GM12878 (cell line): ENCODE measurements around the gene SEMA7A. TPM values are rescaled to one million over a fixed set of nuclear protein-coding genes. Genes with fewer than 3 reads are reported as not detected.

Source experiments
- ATAC-seq: fragments of 200-7000 bp; cut with Tn5 transposase; 3 replicates; pipeline ENCODE4 v1.9.1; 2020; ENCODE audit warnings: mild to moderate bottlenecking, moderate library complexity
- BruUV-seq: library from RNA; stranded (reverse); fragments of 400-500 nt; replicated peaks from 2 replicates; lab custom pipeline; 2021; lab: Mats Ljungman, UMichigan
- CTCF ChIA-PET: fragments of 300-600 bp; sonication (Branson Sonifier 250); formaldehyde crosslinking; extraction: SDS; loops from one replicate; lab custom pipeline; 2021; ENCODE audit warnings: inconsistent platforms; lab: Yijun Ruan, JAX
- POLR2A ChIA-PET: fragments of 350-600 bp; formaldehyde crosslinking; extraction: SDS; loops from one replicate; lab custom pipeline; 2021; ENCODE audit warnings: inconsistent platforms; lab: Charles Lee
- RAD21 ChIA-PET: fragments of 300-600 bp; sonication (Branson Sonifier 250); formaldehyde crosslinking; loops from one replicate; lab custom pipeline; 2023; ENCODE audit warnings: antibody characterized with exemption; ENCODE audit not compliant: unreplicated experiment; lab: Charles Lee
- SMC1A ChIA-PET: fragments of 300-600 bp; sonication (Branson Sonifier 250); formaldehyde crosslinking; loops from one replicate; lab custom pipeline; 2023; ENCODE audit not compliant: unreplicated experiment, uncharacterized antibody; lab: Charles Lee
- DNase-seq: peaks from one replicate; pipeline ENCODE4 v3.0.0-alpha.2; 2011; ENCODE audit warnings: low read depth, low spot score
- FAIRE-seq: peaks from 3 replicates; lab custom pipeline; 2011; peaks lifted over from hg19 to GRCh38; lab: Jason Lieb, UNC
- H2AFZ ChIP-seq: 2 replicates; pipeline ENCODE4 v1.6.0; 2011; ENCODE audit warnings: low read depth, low read length, control low read depth; ENCODE audit not compliant: control insufficient read depth
- H3K27ac ChIP-seq: 2 replicates; pipeline ENCODE4 v1.5.1; 2011; ENCODE audit warnings: control low read depth; ENCODE audit not compliant: control insufficient read depth, insufficient read depth
- H3K27me3 ChIP-seq, 2 experiments: replicated peaks in 1 of 2; 2 replicates each; pipeline versions ENCODE4 v1.6.0 to v1.6.1; 2011; ENCODE audit warnings: low read length in 1 of 2; ENCODE audit not compliant: control insufficient read depth in 2 of 2, insufficient read depth in 2 of 2
- H3K36me3 ChIP-seq, 2 experiments: 2 replicates each; pipeline ENCODE4 v1.5.1; 2011; ENCODE audit warnings: low read length in 1 of 2; ENCODE audit not compliant: control insufficient read depth in 2 of 2, insufficient read depth in 2 of 2
- H3K4me1 ChIP-seq: 2 replicates; pipeline ENCODE4 v1.6.1; 2011; ENCODE audit warnings: mild to moderate bottlenecking, low read length, moderate library complexity, mixed read lengths; ENCODE audit not compliant: control insufficient read depth, insufficient read depth
- H3K4me2 ChIP-seq: 2 replicates; pipeline ENCODE4 v1.6.0; 2011; ENCODE audit warnings: control low read depth; ENCODE audit not compliant: control insufficient read depth, insufficient read depth
- H3K4me3 ChIP-seq: fragments of 200-600 bp; sonication (generic); 2 replicates; pipeline ENCODE4 v1.5.1; 2016
- H3K79me2 ChIP-seq: 2 replicates; pipeline ENCODE4 v1.6.0; 2011; ENCODE audit warnings: low read length; ENCODE audit not compliant: control insufficient read depth, insufficient read depth
- H3K9ac ChIP-seq: 2 replicates; pipeline ENCODE4 v1.8.0; 2011; ENCODE audit warnings: low read length, control low read depth, mixed read lengths; ENCODE audit not compliant: control insufficient read depth, insufficient read depth
- H3K9me3 ChIP-seq: replicated peaks from 3 replicates; pipeline ENCODE4 v1.5.1; 2011; ENCODE audit warnings: mild to moderate bottlenecking, low read length; ENCODE audit not compliant: control insufficient read depth, insufficient read depth
- H4K20me1 ChIP-seq: 2 replicates; pipeline ENCODE4 v1.6.0; 2011; ENCODE audit not compliant: control insufficient read depth, insufficient read depth
- CBX3 ChIP-seq: fragments of 200-600 bp; sonication (generic); IDR thresholded peaks from 2 replicates; pipeline ENCODE4 v1.6.1; 2016; ENCODE audit warnings: low read depth, borderline replicate concordance
- CREB1 ChIP-seq: IDR thresholded peaks from 2 replicates; pipeline ENCODE4 v1.6.1; 2012; ENCODE audit warnings: low read depth, mild to moderate bottlenecking, inconsistent platforms
- EZH2 ChIP-seq: IDR thresholded peaks from 2 replicates; pipeline ENCODE4 v1.6.1; 2012; ENCODE audit warnings: low read depth, mild to moderate bottlenecking, control low read depth, inconsistent platforms, low read length, borderline replicate concordance; ENCODE audit not compliant: control insufficient read depth
- NFIC ChIP-seq: IDR thresholded peaks from 2 replicates; pipeline ENCODE4 v1.6.1; 2012; ENCODE audit warnings: low read depth, mild to moderate bottlenecking, inconsistent platforms, low read length, moderate library complexity
- NRF1 ChIP-seq: conservative IDR thresholded peaks from 2 replicates; pipeline ENCODE4 v1.6.1; 2011; ENCODE audit warnings: mild to moderate bottlenecking, low read depth, low read length, improper control_type of control experiment
- PAX5 ChIP-seq: IDR thresholded peaks from 2 replicates; pipeline ENCODE4 v1.6.1; 2011; ENCODE audit warnings: low read depth, low read length, borderline replicate concordance
- STAT3 ChIP-seq: IDR thresholded peaks from 2 replicates; pipeline ENCODE4 v1.6.1; 2011; ENCODE audit warnings: low read depth, low read length, improper control_type of control experiment
- SUZ12 ChIP-seq: fragments of 200-600 bp; sonication (generic); IDR thresholded peaks from one replicate; pipeline ENCODE4 v1.6.1; 2018; ENCODE audit warnings: antibody characterized with exemption, mild to moderate bottlenecking; ENCODE audit not compliant: unreplicated experiment
- USF2 ChIP-seq: IDR thresholded peaks from 2 replicates; pipeline ENCODE4 v1.6.1; 2011; ENCODE audit warnings: low read depth, low read length, improper control_type of control experiment, borderline replicate concordance
- ZNF384 ChIP-seq: IDR thresholded peaks from 2 replicates; pipeline ENCODE4 v1.6.1; 2012; ENCODE audit warnings: low read depth, mild to moderate bottlenecking, low read length, improper control_type of control experiment, borderline replicate concordance
- WGBS: methylation state at CpG from one replicate; pipeline ENCODE4 v1.1.6; 2016; ENCODE audit warnings: low lambda C conversion rate; ENCODE audit not compliant: insufficient replicate concordance, insufficient coverage; ENCODE audit errors: missing lambda C conversion rate; 5-methylcytosine and 5-hydroxymethylcytosine counted together
- in situ Hi-C: fragments of 300-500 bp; cut with MboI; formaldehyde crosslinking; loops from 9 replicates; pipeline ENCODE4 v1.14.3; 2018; ENCODE audit warnings: mixed read lengths
- intact Hi-C: fragments of 100-400 bp; cut with micrococcal nuclease; formaldehyde crosslinking; loops from one replicate; pipeline ENCODE4 v1.14.2; 2022; ENCODE audit not compliant: unreplicated experiment
- polyA plus RNA-seq, 11 experiments: library from polyadenylated mRNA; depleted of rRNA in 4 of 11; unstranded in 6 of 11; stranded (reverse) in 5 of 11; fragments of >200 nt; fragmentation: Nextera tagmentation in 4 of 11; fragmentation: Illumina TruSeq in 1 of 11; extraction: Ambion mirVana in 4 of 11; extraction: Trizol in 1 of 11; gene quantifications; 1 replicate in 1 of 11; 2 replicates in 10 of 11; pipeline versions ENCODE4 v1.2.1 to v1.2.3, GENCODE V29; 2011 to 2016; ENCODE audit warnings: inconsistent platforms in 2 of 11, missing spikeins in 2 of 11, low read depth in 1 of 11
- total RNA-seq, 4 experiments: library from RNA; depleted of rRNA in 3 of 4; stranded (reverse); fragments of >200 nt in 3 of 4; fragmentation: Illumina TruSeq in 1 of 4; extraction: Trizol in 1 of 4; gene quantifications; 2 replicates each; pipeline versions ENCODE4 v1.2.1 to v1.2.3, GENCODE V29; 2013 to 2021
- TF ChIP-seq, protein P1 (sequence below): fragments of 450-650 bp; conservative IDR thresholded peaks from 2 replicates; pipeline ENCODE4 v1.6.1; 2017; ENCODE audit warnings: mild to moderate bottlenecking, moderate library complexity

SEMA7A gene
- total and polyA plus RNA-seq, 10 of the 15 experiments (the other 5 are each of a cell fraction or from before 2014, with no cell fraction given), result 0.08 to 112 (median 53.5) TPM

DNA sequence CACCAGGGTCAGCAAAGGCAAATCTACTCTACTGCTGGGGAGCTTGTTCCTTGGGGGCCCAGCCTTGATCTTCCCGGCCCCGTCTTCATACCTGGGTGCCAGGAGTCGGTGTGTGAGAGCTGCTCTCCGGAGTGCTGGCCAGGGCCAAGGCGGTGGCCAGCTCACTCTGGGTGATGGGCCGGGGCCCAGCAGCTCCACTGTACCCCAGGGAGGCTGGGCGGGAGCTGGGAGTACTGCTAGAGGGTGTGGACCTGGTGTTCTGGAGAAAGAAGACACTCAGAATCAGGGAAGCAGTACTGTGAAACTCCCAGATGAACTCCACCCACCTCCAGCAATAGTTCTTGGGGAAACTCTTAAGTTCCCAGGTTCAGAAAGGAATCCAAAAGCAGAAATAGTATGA is 15.3 kb upstream of the SEMA7A start:
- no peak for ATAC-seq
- ChIA-PET RAD21 (interaction anchor here (1.3 kb wide), 1 partner anchor 10 kb away, joined by 5 read pairs; no protein-coding TSS in a partner anchor), SMC1A (interaction anchor here (0.6 to 25.4 kb wide), 4 partner anchors 9 to 70 kb away, joined by 3 to 544 read pairs (median 6); no protein-coding TSS in a partner anchor), POLR2A (no interaction called here), CTCF (interaction anchor here (1.4 to 1.8 kb wide), 2 partner anchors 11 to 40 kb away, joined by 4 to 7 read pairs; partner anchors contain the start of gene UBL7)
- Histone ChIP-seq H4K20me1 (no peaks in the 10 kb centered on the region), H3K9me3 (no peaks in the 10 kb centered on the region), H3K79me2 (peaks cover 8% of the 10 kb centered on the region; the same call in 1 of the 2 replicates), H3K4me3 (no peak overlapping the region), H3K27ac (no peak overlapping the region), H3K27me3 (no peaks in the 10 kb centered on the region), H3K4me2 (no peak overlapping the region), H2AFZ (no peak overlapping the region), H3K4me1 (peaks cover 10% of the 10 kb centered on the region), H3K36me3 (peaks cover 44 to 64% of the 10 kb centered on the region in 2 experiments), H3K9ac (no peak overlapping the region)
- BruUV-seq, result no TSS peak
- in situ Hi-C loops (no loop called here), intact Hi-C loops (no loop called here)
- FAIRE-seq, result no peak
- DNase-seq, result no peak
- TF ChIP-seq SUZ12 (no peak), STAT3 (no peak)
- WGBS, result 90% methylated on average over 7 of the region's 7 CpGs

GRCh38 chr15:74445816-74446763 is 12.3 kb upstream of the SEMA7A start:
- ChIA-PET RAD21 (interaction anchor here (0.8 to 1.1 kb wide), 2 partner anchors 70 to 450 kb away, joined by 3 read pairs; no protein-coding TSS in a partner anchor), CTCF (interaction anchor here (1.7 to 22.3 kb wide), 2 partner anchors 12 to 69 kb away, joined by 4 to 655 read pairs; partner anchors contain the start of genes CYP11A1 and SEMA7A), POLR2A (interaction anchor here (1.1 kb wide), 1 partner anchor 12 kb away, joined by 4 read pairs; no protein-coding TSS in a partner anchor), SMC1A (interaction anchor here (1.1 to 25.4 kb wide), 2 partner anchors 13 to 65 kb away, joined by 3 to 544 read pairs; no protein-coding TSS in a partner anchor)
- intact Hi-C loops, result no loop called here
- FAIRE-seq (no peak), ATAC-seq (no peak), DNase-seq (no peak)
- Histone ChIP-seq H4K20me1 (no peaks in the 10 kb centered on the region), H3K4me1 (no peaks in the 10 kb centered on the region), H2AFZ (no peak overlapping the region), H3K79me2 (no peaks in the 10 kb centered on the region), H3K27me3 (no peaks in the 10 kb centered on the region), H3K4me2 (no peak overlapping the region), H3K9me3 (no peaks in the 10 kb centered on the region), H3K9ac (no peak overlapping the region), H3K4me3 (no peak overlapping the region), H3K36me3 (peaks cover 34 to 42% of the 10 kb centered on the region in 2 experiments), H3K27ac (no peak overlapping the region)
- WGBS, result 98% methylated on average over 9 of the region's 9 CpGs
- in situ Hi-C loops, result no loop called here
- no TSS peak for BruUV-seq
- TF ChIP-seq PAX5 (no peak), USF2 (no peak), CREB1 (no peak), NRF1 (no peak), NFIC (no peak), EZH2 (no peak), CBX3 (no peak), ZNF384 (no peak)
- TF ChIP-seq, protein P1, sequence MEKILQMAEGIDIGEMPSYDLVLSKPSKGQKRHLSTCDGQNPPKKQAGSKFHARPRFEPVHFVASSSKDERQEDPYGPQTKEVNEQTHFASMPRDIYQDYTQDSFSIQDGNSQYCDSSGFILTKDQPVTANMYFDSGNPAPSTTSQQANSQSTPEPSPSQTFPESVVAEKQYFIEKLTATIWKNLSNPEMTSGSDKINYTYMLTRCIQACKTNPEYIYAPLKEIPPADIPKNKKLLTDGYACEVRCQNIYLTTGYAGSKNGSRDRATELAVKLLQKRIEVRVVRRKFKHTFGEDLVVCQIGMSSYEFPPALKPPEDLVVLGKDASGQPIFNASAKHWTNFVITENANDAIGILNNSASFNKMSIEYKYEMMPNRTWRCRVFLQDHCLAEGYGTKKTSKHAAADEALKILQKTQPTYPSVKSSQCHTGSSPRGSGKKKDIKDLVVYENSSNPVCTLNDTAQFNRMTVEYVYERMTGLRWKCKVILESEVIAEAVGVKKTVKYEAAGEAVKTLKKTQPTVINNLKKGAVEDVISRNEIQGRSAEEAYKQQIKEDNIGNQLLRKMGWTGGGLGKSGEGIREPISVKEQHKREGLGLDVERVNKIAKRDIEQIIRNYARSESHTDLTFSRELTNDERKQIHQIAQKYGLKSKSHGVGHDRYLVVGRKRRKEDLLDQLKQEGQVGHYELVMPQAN, result no peak
